NAMALWA (cell line): ENCODE measurements around the gene ARID1B.

ENCODE experiments used
- DNase-seq: peaks from one replicate; pipeline ENCODE4 v3.0.0-alpha.2; 2015; ENCODE audit warnings: low spot score

ARID1B gene

GRCh38 chr6:157213426-157213825 lies 436.2 kb downstream of the ARID1B start:
- no peak for DNase-seq

GRCh38 chr6:157213907-157214565 lies 436.9 kb downstream of the ARID1B start:
- DNase-seq, result no peak

DNA sequence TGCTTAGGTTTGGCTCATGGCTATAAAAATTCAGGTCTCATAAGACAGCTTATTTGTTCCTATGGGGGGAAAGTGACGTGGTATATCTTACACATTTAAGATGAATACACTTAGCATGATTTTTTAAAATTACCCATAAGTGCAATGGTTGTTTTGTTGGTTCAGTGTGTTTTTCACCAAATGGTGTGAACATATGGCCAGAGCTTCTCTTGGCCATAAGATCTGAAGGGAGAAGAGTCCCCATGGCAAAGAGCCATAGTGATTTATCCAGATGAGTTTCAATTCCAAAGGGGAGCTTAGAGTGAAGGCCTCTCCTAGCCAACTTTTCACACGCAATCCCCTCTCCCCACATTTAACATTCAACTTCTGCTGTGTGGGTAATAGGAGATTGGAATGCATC lies 438.5 kb downstream of the ARID1B start:
- no peak for DNase-seq

GRCh38 chr6:157216570-157216969 lies 439.4 kb downstream of the ARID1B start:
- DNase-seq, result no peak

DNA sequence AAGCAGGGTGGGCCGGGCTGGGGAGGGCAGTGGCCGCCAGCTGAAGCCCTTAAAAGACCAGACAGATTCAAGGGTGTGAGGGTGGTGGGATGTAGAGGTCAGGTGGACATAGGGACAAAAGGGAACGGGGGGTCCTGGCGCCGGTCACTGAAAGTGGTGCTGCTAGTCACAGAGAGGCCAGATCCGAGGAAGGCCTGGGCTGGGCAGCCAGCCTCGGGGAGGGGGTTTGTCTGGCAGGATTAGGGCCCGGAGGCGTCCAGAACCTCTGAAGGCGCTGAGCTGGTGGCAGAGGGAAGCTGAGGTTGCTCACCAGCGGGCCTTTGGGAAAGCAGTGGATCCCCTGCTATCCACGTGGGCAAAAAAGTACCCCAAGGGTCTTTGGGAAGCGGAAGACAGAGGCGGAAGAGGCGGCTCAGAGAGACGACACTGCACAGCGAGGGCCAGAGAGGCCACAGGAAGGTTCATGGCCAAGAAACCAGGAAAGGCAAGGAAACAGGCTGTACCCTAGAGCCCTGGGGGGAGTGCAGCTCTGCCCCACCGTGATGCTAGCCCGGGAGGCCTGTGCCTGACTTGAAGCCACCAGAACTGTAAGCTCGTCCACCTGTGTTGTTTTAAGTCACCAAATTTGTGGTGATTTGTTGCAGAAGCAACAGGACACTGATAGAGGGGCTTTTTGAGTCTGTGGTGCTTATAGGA lies 440.2 kb downstream of the ARID1B start:
- no peak for DNase-seq

DNA sequence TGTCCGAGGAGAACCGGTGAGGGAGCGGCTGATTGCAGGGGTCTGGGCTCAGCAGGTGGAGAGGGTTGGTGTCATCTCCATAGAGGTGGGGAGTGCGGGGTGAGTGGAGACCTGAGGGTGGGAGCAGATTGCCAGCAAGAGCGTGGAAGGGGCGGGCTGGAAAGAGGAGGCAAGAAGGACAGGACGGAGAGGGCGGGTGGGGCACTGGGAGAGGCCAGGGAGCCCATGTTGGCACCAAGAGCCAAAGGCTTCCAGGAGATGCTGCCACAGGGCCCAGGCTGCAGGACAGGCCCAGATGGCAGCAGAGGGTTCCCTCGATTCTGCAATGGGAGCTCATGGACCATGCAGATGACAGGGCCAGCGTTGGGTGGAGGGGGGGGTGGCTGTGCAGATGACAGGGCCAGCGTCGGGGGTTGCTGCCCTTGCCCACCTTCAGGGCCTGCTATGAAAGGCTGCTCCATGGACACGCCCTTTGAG lies 440.8 kb downstream of the ARID1B start:
- DNase-seq, result no peak

DNA sequence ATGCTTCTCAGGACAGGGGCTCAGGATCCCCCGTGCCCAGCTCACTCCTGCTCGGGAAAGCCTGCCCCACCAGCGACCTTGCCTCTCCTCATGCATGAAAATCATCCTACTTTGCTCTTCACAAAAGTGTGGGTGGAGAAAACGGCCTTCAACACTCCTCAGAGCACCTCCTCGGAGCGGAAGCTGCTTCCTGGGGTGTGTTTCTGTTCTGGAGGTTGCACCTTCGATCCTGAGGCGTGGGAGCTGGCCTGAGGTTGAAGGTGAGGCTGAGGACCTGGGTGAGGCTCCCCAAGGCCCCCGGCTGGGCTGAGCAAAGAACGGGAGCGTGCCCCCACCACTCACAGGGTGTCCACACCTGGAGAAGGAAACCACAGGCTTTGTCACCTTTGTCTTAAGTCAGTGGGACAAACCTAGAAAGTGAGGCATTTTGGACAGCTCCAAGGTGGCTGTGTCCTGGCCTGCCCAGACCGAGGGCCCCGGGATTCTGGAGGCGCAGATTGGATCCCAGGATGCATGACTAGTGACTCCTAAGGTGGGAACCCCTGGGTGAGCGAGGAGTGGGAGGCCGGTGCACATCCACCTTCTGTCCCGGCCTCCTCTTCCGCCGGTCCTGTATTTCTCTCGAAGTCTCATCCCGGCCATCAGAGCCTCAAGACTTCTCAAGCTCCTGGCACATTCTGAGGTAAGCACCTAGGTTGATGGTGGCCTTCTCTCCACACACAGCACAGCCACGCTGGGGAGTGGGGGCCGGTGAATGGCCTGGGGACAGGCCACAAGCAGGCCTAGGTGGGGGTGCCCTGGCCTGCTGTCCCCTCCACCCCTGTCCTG lies 441.4 kb downstream of the ARID1B start:
- DNase-seq, result no peak

DNA sequence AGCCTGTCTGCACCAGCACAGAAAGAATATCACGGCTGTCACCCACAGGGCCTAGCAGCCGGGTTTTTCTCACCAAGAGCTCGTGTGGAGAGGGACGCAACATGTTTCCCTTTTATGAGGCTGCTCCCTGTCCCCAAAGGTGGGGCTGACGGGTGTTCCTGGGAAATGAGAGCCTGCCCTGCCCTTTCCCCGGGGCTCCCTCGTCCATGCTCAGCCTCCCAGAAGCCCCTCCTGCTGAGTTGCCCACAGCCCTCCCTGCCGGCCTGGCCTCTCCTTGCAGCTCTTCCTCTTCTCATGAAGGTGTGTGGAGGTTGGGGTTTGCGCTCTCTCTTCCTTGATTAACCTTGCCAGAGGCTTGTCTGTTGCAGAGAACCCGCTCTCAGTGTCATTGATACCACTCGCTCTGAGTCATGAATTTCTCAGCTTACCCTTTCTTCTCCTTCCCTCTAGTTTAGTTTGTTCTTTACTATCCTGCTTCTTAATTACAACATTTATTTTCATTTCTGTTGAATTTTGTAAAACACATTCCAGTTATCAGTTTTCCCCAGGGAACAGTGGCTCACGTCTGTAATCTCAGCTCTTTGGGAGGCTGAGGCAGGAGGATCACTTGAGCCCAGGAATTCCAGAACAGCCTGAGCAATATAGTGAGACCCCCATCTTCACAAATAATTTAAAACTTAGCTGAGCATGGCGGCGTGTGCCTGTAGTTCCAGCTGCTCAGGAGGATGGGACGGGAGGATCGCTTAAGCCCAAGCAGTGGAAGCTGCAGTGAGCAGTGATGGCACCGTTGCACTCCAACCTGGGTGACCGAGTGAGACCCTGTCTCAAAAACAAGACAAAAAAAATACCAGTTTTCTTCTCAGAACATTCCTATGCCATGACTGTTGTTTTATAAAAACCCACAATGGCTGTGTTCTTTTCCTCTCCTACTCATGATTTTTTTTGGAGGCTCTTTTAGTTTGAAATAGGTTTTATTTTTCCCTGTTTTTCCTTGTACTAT lies 442.3 kb downstream of the ARID1B start:
- no peak for DNase-seq

DNA sequence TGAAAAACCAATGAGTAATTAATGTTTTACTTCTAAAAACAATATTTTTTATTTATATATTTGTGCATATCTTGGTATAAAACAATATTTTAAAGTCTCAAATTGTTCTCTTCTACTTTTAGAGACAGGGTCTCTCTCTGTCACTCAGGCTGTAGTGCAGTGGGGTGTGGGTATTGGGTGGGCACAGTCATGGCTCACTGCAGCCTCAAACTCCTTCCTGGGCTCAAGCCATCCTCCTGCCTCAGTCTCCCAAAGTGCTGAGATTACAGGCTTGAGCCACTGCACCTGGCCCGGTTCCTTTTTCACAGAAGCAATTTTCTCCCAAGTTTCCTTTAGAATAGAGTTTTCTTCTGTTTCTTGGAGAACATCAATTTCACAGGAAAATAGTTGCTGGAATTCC lies 443.3 kb downstream of the ARID1B start:
- DNase-seq, result no peak

- peak; percentile 33 for DNase-seq
Measured at GRCh38 chr6:157221049-157221816, 444.1 kb downstream of the ARID1B start.

DNA sequence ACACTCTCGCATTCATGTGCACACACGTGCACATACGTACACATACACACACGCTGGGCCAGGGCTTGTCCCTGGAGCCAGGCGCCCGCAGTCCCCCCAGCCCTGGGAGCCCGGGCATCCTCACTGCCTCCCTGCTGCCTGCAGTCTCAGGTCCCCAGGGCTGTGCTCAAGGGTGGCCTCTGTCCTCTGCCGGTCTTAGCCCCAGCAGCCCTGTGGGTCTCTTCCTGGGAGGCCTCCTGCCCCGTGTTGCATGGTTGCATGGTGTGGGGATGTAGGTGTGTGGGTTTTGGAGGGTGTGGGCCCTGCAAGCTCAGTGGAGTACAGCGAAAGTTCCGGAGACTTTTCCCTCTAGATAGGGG lies 444.6 kb downstream of the ARID1B start:
- DNase-seq, result no peak

- DNase-seq, result peak; percentile 55
Measured at GRCh38 chr6:157222201-157222981, 445.2 kb downstream of the ARID1B start.

DNA sequence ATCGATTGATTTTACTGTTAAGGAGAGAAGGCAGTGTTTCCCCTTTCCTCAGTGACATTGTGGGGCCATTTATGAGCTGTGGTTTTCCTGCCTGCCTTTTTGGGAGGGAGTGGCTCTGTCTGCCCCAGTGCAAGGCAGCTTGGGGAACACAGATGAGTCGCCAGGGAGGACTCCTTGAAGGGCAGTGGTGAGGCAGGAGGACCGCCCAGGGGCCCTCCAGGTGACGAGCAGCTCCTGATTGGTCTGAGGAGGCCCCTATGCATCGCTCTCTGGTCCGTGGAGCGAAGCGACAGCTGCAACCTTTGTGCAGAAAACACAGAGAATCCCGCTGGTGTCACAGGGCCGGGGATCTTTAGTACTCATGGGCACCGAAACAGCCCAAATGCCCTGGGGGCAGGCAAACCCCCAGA lies 445.8 kb downstream of the ARID1B start:
- DNase-seq, result peak; percentile 74

GRCh38 chr6:157223511-157223910 lies 446.3 kb downstream of the ARID1B start:
- no peak for DNase-seq

GRCh38 chr6:157224178-157224950 lies 447.2 kb downstream of the ARID1B start:
- peak; percentile 83 for DNase-seq

- no peak for DNase-seq
Measured at GRCh38 chr6:157224951-157225574, 447.9 kb downstream of the ARID1B start.

- DNase-seq, result no peak
Measured at GRCh38 chr6:157225575-157225995, 448.4 kb downstream of the ARID1B start.

DNA sequence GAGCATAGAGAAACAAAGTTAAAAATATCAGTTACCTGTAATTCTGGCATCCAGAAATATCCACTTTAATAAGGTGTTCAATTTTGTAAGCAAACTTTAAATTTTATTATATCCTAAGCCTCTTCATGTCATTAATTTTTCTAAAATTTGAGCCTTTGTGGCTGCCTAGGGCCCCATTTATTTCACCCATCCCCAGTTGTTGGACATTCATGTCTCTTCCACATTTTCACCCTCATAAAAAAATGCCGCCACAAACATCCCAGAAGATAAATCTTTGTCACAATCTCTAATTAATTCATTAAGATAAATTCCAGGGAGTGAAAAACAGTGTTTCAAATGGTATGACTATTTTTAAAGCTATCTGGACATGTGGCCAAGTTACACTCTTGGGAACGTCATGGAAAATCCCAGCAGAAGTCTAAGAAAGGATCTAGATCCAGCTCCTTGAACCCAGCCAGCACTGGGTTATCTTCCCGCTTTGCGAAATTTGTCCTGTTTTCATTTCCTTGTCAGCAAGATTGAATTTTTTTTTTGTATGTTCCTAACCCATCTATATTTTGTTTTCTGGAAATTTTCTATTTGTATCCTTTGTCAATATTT lies 448.9 kb downstream of the ARID1B start:
- DNase-seq, result no peak
